ENCODE data around the gene BTBD2.

DNA sequence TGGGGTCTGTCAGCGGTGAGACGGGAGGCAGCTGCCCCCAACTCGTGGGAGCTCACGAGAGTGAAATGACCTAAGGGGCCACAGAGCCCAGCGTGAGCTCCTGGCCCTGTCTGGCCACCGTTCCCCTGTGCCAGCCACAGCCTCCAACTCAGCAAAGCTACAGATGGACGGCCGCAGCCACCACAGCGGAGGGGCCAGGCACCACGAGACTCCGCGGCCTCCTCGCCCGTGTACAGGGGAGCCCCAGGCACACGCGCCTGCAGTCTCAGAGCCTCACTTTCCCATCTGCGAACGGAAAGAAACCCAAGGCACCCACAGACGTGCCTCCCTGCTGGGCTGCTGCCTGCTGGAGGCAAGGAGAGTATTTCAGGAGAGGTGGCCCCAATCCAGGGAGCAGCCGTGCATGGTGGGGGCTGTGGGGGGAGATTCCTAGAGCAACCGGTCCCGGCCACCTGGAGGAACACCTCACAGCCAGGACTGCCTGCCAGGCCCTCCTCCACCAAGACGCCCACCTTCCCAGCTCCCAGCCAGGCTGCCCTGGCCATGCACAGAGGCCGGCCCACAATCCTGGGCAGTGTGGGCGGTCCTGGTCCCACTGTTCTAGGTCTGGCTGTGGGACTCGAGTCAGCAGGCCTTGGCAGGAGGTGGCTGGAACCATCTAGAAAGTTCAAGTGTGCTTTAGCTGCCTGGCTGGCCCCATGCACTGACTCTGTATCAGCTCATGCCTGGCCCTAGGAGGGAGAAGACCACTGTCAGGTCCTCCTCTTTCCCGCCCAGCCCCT lies 33.6 kb upstream of the BTBD2 start:
- TF ChIP-seq EZH2 (IDR thresholded peaks at IDR 0.05; ENCODE audit: borderline replicate concordance, insufficient read depth, low read depth, low read length, poor library complexity, severe bottlenecking), result no peak
- TF ChIP-seq, protein P1, sequence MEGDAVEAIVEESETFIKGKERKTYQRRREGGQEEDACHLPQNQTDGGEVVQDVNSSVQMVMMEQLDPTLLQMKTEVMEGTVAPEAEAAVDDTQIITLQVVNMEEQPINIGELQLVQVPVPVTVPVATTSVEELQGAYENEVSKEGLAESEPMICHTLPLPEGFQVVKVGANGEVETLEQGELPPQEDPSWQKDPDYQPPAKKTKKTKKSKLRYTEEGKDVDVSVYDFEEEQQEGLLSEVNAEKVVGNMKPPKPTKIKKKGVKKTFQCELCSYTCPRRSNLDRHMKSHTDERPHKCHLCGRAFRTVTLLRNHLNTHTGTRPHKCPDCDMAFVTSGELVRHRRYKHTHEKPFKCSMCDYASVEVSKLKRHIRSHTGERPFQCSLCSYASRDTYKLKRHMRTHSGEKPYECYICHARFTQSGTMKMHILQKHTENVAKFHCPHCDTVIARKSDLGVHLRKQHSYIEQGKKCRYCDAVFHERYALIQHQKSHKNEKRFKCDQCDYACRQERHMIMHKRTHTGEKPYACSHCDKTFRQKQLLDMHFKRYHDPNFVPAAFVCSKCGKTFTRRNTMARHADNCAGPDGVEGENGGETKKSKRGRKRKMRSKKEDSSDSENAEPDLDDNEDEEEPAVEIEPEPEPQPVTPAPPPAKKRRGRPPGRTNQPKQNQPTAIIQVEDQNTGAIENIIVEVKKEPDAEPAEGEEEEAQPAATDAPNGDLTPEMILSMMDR (IDR thresholded peaks at IDR 0.05), result no peak

Measured in B cell (primary cell).